Measurements from ENCODE around the gene ADCK1.

ADCK1 gene

GRCh38 chr14:77864085-77864484 lies 64.2 kb downstream of the ADCK1 start:
- no peak for DNase-seq (ENCODE audit: extremely low read depth, low read depth)
- no peak overlapping the region for H3K4me3 ChIP-seq (replicated peaks; ENCODE audit: low read depth, low read length)
- no peak for TF ChIP-seq CTCF (IDR thresholded peaks at IDR 0.05; ENCODE audit: low read depth, low read length, missing control alignments)

GRCh38 chr14:77864580-77864979 lies 64.7 kb downstream of the ADCK1 start:
- DNase-seq (ENCODE audit: extremely low read depth, low read depth) = no peak
- no peak for TF ChIP-seq CTCF (IDR thresholded peaks at IDR 0.05; ENCODE audit: low read depth, low read length, missing control alignments)
- no peak overlapping the region for H3K4me3 ChIP-seq (replicated peaks; ENCODE audit: low read depth, low read length)

- H3K4me3 ChIP-seq (replicated peaks; ENCODE audit: low read depth, low read length) = no peak overlapping the region
- TF ChIP-seq CTCF (IDR thresholded peaks at IDR 0.05; ENCODE audit: low read depth, low read length, missing control alignments) = no peak
- DNase-seq (ENCODE audit: extremely low read depth, low read depth) = no peak
Observed at GRCh38 chr14:77865455-77865854, 65.5 kb downstream of the ADCK1 start.

- no peak overlapping the region for H3K4me3 ChIP-seq (replicated peaks; ENCODE audit: low read depth, low read length)
- TF ChIP-seq CTCF (IDR thresholded peaks at IDR 0.05; ENCODE audit: low read depth, low read length, missing control alignments) = no peak
- no peak for DNase-seq (ENCODE audit: extremely low read depth, low read depth)
Observed at GRCh38 chr14:77866932-77867331, 67.0 kb downstream of the ADCK1 start.

- no peak for DNase-seq (ENCODE audit: extremely low read depth, low read depth)
- no peak for TF ChIP-seq CTCF (IDR thresholded peaks at IDR 0.05; ENCODE audit: low read depth, low read length, missing control alignments)
- H3K4me3 ChIP-seq (replicated peaks; ENCODE audit: low read depth, low read length) = no peak overlapping the region
Observed at GRCh38 chr14:77867476-77867875, 67.6 kb downstream of the ADCK1 start.

GRCh38 chr14:77868552-77869285 lies 68.8 kb downstream of the ADCK1 start:
- no peak for DNase-seq (ENCODE audit: extremely low read depth, low read depth)
- H3K4me3 ChIP-seq (replicated peaks; ENCODE audit: low read depth, low read length) = no peak overlapping the region
- TF ChIP-seq CTCF (IDR thresholded peaks at IDR 0.05; ENCODE audit: low read depth, low read length, missing control alignments) = no peak

- TF ChIP-seq CTCF (IDR thresholded peaks at IDR 0.05; ENCODE audit: low read depth, low read length, missing control alignments) = no peak
- no peak for DNase-seq (ENCODE audit: extremely low read depth, low read depth)
- no peak overlapping the region for H3K4me3 ChIP-seq (replicated peaks; ENCODE audit: low read depth, low read length)
Observed at GRCh38 chr14:77869340-77869739, 69.4 kb downstream of the ADCK1 start.
